OCI-LY3 (cell line): ENCODE results near the gene PLD2.

Experiments
- H2AFZ ChIP-seq: fragments of 200-600, 300-600 bp; shearing (Covaris generic); 2 replicates; pipeline ENCODE4 v1.6.0; 2014; ENCODE audit warnings: antibody characterized with exemption, low read depth, low read length
- H3K27ac ChIP-seq: fragments of 200-600, 300-600 bp; sonication (generic); 2 replicates; pipeline ENCODE4 v1.5.1; 2014; ENCODE audit warnings: mild to moderate bottlenecking, low read length, moderate library complexity, mixed read lengths
- H3K27me3 ChIP-seq: fragments of 200-600, 300-600 bp; sonication (generic); 2 replicates; pipeline ENCODE4 v1.6.1; 2014; ENCODE audit warnings: low read depth, low read length, mixed read lengths
- H3K36me3 ChIP-seq: fragments of 200-600, 300-600 bp; sonication (generic); replicated peaks from 2 replicates; pipeline ENCODE3; 2014; ENCODE audit warnings: low read depth, low read length, mixed read lengths
- H3K4me1 ChIP-seq: fragments of 300-600, 200-600 bp; sonication (generic); 2 replicates; pipeline ENCODE4 v1.6.1; 2014; ENCODE audit warnings: low read length, mixed read lengths
- H3K4me2 ChIP-seq: fragments of 200-600, 300-600 bp; sonication (generic); 2 replicates; pipeline ENCODE4 v1.6.1; 2014; ENCODE audit warnings: low read length, mixed read lengths
- H3K4me3 ChIP-seq: fragments of 300-600, 200-600 bp; sonication (generic); 2 replicates; pipeline ENCODE4 v1.5.1; 2014; ENCODE audit warnings: antibody characterized with exemption, mild to moderate bottlenecking, low read length, moderate library complexity
- H3K79me2 ChIP-seq: fragments of 300-600, 200-600 bp; shearing (Covaris generic); 2 replicates; pipeline ENCODE4 v1.6.1; 2014; ENCODE audit warnings: mild to moderate bottlenecking, low read length, mixed read lengths
- H3K9ac ChIP-seq: fragments of 300-600, 200-600 bp; shearing (Covaris generic); 2 replicates; pipeline ENCODE4 v1.6.0; 2014; ENCODE audit warnings: mild to moderate bottlenecking, low read length, moderate library complexity
- H3K9me3 ChIP-seq: fragments of 200-600, 300-600 bp; shearing (Covaris generic); 2 replicates; pipeline ENCODE4 v1.6.1; 2014; ENCODE audit warnings: low read length, mixed read lengths; ENCODE audit not compliant: insufficient read depth
- H4K20me1 ChIP-seq: fragments of 200-600, 300-600 bp; sonication (generic); 2 replicates; pipeline ENCODE4 v1.6.1; 2016; ENCODE audit warnings: low read length, mixed read lengths; ENCODE audit not compliant: insufficient read depth
- CTCF ChIP-seq: fragments of 200-600, 300-600 bp; sonication (generic); IDR thresholded peaks from 2 replicates; pipeline ENCODE4 v1.5.1; 2014; ENCODE audit warnings: antibody characterized with exemption, low read length, low read depth
- EZH2phosphoT487 ChIP-seq: fragments of 200-600 bp; shearing (Covaris generic); IDR thresholded peaks from 2 replicates; pipeline ENCODE4 v1.6.1; 2018; ENCODE audit warnings: antibody characterized with exemption, mixed run types, low read depth

PLD2 gene

GRCh38 chr17:4858068-4858881 lies 51.3 kb downstream of the PLD2 start:
- Histone ChIP-seq H3K9ac (no peak overlapping the region), H3K9me3 (no peaks in the 10 kb centered on the region), H3K4me1 (peaks cover 2% of the 10 kb centered on the region; the same call in 1 of the 2 replicates), H3K4me3 (no peak overlapping the region), H3K79me2 (no peaks in the 10 kb centered on the region), H3K36me3 (no peaks in the 10 kb centered on the region), H2AFZ (no peak overlapping the region), H4K20me1 (no peaks in the 10 kb centered on the region), H3K4me2 (no peak overlapping the region), H3K27ac (no peak overlapping the region), H3K27me3 (no peaks in the 10 kb centered on the region)
- no peak for TF ChIP-seq EZH2phosphoT487
- TF ChIP-seq CTCF: no peak

GRCh38 chr17:4858882-4859260 lies 51.9 kb downstream of the PLD2 start:
- Histone ChIP-seq H3K27ac (no peak overlapping the region), H4K20me1 (no peaks in the 10 kb centered on the region)

GRCh38 chr17:4859816-4860625 lies 53.1 kb downstream of the PLD2 start:
- H3K27ac ChIP-seq: no peak overlapping the region
- H3K27me3 ChIP-seq: no peaks in the 10 kb centered on the region
- no peaks in the 10 kb centered on the region for H3K36me3 ChIP-seq
- no peak overlapping the region for H3K4me3 ChIP-seq
- H3K79me2 ChIP-seq: no peaks in the 10 kb centered on the region
- no peaks in the 10 kb centered on the region for H4K20me1 ChIP-seq
- no peak overlapping the region for H3K4me2 ChIP-seq
- no peaks in the 10 kb centered on the region for H3K9me3 ChIP-seq
- H2AFZ ChIP-seq: no peak overlapping the region
- no peak overlapping the region for H3K9ac ChIP-seq
- TF ChIP-seq CTCF (no peak), EZH2phosphoT487 (no peak)
- H3K4me1 ChIP-seq: peaks cover 2% of the 10 kb centered on the region; the same call in 1 of the 2 replicates

More at GRCh38 chr17:4858882-4859260, 51.9 kb downstream of the PLD2 start:
- no peaks in the 10 kb centered on the region for H3K36me3 ChIP-seq
- H3K4me1 ChIP-seq: peaks cover 2% of the 10 kb centered on the region; the same call in 1 of the 2 replicates
- H3K4me2 ChIP-seq: no peak overlapping the region
- no peaks in the 10 kb centered on the region for H3K79me2 ChIP-seq
- H3K9ac ChIP-seq: no peak overlapping the region
- TF ChIP-seq EZH2phosphoT487: no peak
- TF ChIP-seq CTCF: no peak
- H3K9me3 ChIP-seq: no peaks in the 10 kb centered on the region
- no peak overlapping the region for H3K4me3 ChIP-seq
- no peak overlapping the region for H2AFZ ChIP-seq
- no peaks in the 10 kb centered on the region for H3K27me3 ChIP-seq

- Histone ChIP-seq H3K9me3 (no peaks in the 10 kb centered on the region), H3K36me3 (no peaks in the 10 kb centered on the region), H3K9ac (no peak overlapping the region), H3K4me3 (no peak overlapping the region), H3K4me1 (peaks cover 2% of the 10 kb centered on the region; the same call in 1 of the 2 replicates), H3K4me2 (no peak overlapping the region), H3K79me2 (no peaks in the 10 kb centered on the region), H3K27me3 (no peaks in the 10 kb centered on the region), H4K20me1 (no peaks in the 10 kb centered on the region), H3K27ac (no peak overlapping the region), H2AFZ (no peak overlapping the region)
- TF ChIP-seq CTCF (no peak), EZH2phosphoT487 (no peak)
Measured at GRCh38 chr17:4860651-4861050, 53.7 kb downstream of the PLD2 start.
